GM18519 (cell line): Measurements from ENCODE around the gene TACSTD2.
A peak's percentile ranks its signal among the peaks of the same experiment; 100 is the strongest.
"Not testable (repeated sequence)": the region's sequence is repeated elsewhere in the genome, so short reads cannot be mapped to it uniquely, and the experiment has no call there.

Source experiments
- ATAC-seq: cut with Tn5 transposase; IDR thresholded peaks from one replicate; pipeline ENCODE4 v1.9.1; 2021; ENCODE audit warnings: mild to moderate bottlenecking, moderate library complexity; ENCODE audit not compliant: unreplicated experiment, low FRiP score

The TACSTD2 gene

DNA sequence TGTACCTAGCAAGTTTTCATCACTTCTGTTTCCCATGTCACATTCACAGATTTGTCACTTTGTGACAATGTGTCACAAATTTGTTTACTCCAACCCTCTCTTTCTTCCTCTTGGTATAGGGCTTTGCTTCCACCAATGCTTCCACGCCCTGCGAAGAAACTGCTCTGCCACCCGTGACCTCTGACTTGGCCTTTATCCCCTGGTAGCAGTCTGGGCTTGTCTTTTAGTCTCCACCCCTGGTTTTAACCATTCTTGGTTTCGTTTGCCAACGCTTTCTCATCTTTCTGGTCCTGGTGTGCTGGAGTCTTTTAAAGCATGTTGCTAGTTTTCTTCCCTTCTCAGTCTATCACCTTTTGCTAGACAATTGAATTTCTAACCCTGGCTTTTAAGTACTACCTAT is 8.1 kb downstream of the TACSTD2 start:
- no peak for ATAC-seq

DNA sequence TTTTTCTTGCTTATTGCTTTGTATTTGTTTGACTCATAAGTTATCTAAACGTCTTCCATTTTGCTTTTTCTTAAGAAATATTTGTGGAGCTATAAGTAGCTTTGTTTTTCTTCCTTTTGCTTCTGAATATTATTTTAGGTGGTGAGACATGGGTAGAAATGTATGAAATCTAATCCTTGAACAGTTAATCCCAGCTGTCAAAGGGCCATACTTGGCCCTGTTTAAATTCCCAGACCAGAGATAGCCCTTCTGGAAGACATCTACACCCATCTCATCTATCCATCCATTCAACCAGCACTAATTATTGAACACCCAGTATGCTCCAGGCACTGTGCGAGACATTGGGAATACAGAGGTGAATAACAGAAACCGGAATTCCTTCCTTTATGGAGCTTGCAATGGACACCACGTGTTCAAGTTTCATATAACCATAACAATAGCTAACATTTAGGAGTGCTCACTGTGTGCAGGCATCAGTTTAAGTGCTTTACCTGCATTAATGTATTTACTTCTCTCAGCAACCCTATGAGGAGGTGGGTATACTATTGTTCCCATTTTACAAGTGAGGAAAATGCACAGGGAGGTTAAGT is 8.7 kb downstream of the TACSTD2 start:
- no peak for ATAC-seq

DNA sequence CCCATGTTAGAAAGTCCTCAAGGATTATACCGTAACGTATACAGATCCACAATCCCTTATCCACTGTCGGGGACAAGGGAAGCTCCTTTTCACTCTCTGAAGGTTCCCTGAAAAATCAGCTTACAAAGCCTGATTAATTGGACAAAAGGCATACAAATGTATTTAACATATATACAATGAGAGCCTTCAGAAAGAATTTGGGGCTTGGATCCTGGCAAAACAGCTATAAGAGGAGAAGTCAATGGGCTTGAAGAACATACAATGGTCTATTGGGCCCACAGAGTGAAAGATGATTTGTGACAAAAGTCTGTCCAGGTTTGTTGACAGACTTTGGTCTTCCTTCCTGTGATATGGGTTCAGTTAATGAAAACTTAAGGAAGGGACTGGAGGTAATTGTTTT is 10.7 kb downstream of the TACSTD2 start:
- ATAC-seq, result no peak

DNA sequence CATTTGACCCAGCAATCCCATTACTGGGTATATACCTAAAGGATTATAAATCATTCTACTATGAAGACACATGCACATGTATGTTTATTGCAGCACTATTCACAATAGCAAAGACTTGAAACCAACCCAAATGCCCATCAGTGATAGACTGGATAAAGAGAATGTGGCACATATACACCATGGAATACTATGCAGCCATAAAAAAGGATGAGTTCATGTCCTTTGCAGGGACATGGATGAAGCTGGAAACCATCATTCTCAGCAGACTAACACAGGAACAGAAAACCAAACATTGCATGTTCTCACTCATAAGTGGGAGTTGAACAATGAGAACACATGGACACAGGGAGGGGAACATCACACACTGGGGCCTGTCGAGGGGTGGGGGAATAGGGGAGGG is 13.3 kb downstream of the TACSTD2 start:
- not testable (repeated sequence) for ATAC-seq

DNA sequence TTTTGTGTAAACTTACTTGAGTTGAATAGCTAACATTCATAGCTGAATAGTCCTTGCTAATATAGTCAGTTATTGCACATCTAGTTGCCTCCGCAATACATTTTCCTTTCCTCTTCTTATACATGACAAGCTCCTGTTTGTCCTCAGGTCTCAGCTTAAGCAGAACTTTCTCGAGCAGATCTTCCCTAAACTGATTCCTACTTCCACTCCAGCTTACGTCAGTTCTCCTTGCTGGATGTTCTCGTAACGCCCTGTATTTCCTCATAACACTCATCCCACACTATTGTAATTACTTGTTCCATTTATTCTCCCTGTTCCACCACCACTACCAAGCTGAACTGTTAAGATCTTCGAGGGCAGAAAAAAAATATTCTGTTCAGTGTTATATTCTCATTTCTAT is 15.4 kb downstream of the TACSTD2 start:
- no peak for ATAC-seq

DNA sequence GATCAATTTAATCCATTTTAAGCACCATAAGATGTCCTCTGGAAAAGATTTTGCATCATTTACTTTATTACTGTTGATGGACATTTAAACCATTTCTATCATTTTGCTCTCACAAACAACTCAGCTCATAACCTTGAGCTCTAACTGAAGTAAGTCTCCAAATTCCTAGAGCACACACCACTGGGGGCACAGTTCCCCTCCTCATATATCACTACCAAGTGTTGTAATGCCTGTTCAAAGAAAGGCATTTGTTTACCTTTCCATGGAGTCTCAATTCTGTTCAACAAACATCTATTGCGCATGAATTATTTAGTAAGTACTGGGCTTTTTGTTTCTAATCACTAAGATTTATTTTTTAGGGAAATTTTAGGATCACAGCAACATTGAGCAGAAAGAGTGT is 21.7 kb downstream of the TACSTD2 start:
- ATAC-seq, result no peak

DNA sequence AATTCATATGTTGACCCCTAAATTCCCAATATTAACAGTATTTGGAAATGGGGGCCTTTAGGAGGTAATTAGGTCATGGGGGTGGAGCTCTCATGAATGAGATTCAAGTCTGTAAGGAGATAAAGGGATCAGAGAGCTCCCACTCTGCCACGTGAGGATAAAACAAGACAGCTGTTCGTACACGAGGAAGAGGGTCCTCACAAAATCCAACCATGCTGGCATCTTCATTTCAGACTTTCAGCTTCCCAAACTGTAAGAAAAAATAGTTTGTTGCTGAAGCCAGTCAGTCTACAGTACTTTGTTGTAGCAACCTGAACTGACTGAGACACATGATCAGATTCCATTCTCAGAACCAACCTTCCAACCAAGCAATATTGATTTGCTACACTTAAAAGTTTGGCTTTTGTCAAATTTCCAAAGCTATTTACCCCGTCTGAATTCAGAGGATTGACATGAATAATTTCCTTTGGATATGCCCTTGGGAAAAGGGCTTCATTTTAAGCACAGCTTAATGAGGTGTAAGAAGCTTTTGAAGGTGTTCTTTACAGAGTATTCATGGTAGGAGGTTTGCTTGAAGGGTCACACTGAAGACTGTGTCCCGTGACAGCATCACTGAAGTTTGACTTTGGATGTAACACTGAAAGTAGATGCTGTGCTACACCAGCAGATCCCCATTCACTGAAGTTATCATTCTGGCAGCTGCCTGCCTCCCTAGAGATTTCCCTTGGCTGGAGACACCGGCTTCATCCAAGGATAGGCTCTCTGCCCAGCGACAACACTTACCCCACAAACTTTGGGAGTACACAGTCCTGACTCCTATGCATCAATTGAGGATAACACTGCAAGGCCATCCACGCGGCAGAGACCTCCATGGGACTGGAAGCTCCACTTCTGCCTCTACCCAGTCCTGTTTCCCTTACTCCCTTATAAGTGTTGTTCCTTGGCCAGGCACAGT is 25.6 kb downstream of the TACSTD2 start:
- no peak for ATAC-seq

DNA sequence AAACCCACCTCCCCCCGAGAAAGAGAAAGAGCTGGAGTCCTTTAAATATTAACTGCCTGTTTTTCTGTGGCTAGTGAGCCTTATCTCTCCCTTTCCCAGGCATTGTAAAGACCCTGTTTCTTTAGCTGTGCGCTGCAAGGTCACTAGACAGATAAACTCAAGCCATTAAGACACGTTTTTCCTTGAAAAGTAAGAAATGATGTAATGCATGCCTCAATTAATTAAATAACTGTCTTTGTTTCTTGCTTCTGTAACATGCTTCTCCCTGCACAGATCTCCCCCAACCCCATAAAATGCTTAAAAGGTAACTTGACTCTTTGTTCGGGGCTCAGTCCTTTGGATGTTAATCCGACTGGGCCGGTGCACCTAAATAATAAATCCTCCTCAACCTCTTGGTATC is 27.8 kb downstream of the TACSTD2 start:
- ATAC-seq, result not testable (repeated sequence)

DNA sequence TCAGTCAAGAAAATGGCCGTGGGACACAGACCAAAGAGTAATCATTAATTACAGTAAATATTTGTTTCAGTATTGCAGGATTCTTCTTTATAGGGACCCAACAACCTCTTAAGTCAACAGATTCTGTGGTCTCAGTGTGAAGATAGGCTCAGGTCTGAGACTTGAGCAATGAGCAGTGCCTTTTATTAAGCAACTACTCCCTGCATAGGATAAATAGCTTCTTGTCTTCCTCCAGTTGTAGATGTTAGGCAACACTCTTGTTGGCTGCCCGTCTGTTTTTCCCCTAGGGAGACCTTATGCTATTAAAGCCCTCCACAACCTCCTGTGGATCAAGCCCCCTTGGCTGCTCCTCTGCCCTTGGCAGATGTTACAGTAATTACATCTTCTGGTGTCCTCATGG is 28.7 kb downstream of the TACSTD2 start:
- no peak for ATAC-seq

DNA sequence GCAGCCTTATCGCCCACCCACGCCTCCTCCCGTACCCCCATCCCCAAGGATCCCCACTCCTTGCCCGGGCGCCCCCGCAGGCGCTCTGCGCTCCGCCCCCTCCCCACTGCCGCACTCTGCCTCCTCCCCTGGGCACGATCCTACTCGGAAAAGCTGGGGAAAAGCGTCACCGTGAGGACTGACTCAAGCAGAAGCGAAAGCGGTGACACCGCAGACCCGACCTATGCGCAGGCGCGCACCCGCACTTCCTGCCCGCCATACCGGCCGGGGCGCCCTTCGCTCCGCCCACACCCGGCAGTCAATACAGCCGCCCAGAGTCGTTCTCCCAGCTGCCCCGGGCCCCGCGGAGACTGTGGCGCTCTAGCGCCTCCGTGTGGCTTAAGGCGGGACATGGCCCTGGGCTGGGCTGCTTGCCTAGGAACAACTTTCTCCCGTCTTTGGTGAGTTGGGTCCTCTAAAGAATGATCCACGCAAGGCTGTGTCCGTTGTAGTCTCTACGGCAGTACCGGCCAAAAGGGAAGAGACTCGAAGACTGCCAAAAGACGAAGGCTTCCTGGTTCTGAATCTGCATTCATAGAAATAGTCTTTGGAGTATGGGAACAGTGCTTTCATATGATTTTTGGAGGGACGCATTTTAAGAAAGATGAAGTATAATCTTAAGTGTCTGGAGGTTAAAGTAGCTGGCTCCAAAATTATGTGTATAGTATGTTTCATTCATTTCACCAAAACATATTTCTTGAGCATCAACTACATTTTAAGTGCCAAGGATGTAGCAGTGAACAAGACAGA is 30.3 kb downstream of the TACSTD2 start, which contains the start of gene OMA1:
Gene OMA1, minus strand, starts transcription at position 207 of the 789 bp plus-strand sequence. CDS start 7,432 bp downstream, outside the sequence.
- ATAC-seq, result peak; percentile 96

DNA sequence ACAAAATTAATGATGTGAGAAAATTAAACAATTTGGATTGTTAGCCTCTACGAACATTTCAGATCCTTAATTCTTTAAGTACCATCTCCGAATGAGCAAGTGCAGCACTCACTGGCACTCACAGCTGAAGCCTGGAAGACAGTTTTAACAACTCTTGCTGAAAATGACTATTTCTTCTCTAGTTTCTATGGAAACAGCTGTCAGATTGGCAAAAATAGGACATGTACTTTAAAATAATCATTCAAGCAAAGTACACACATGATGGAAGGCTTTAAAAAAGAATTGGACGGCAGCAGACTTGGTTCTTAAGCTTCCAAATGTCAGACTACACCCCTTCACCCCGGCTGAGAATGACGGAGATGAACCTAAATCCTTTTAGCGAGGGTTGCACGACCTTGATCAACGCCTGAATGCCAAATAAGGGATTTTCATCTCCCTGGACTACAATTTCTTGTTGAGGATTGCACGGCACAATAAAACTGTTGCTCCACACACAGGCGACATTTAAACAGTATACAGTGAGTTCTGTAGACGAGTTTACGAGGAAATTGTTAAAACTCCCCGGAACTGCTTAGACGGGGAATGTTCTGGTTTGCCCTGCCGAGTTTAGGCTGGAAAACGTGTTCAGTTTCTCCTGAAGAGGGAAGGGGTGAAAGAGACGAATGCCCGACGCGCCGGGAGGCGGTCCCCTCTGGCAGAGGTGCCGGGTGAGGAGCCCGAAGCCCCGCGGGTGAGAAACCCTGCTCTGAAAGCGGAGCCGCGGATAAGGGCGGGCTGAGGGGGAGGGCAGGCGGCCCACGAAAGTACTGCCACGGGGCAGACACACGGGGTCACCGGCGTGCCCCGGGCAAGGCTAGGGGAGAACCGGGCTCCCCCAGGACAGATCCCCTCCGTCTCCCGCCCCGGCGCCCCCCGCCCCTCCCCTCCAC is 31.2 kb downstream of the TACSTD2 start:
- no peak for ATAC-seq

DNA sequence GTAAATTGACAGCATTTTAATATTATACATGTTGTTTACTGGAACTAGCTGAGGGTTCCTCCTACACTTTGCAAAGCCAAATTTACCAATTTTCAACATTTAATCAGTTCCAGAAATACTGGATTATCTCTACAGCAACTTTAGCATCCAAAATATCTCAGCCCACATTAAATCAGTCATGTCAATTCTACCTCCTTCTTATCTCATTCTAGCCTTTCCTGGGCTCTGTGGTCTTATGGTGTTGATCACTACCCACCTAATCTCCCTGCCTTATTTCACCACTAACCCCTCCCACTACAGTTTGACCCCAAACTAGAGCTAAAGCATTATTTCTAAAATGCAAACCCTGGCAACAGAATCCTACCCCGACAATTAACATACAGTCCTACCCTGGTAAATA is 33.8 kb downstream of the TACSTD2 start:
- no peak for ATAC-seq

DNA sequence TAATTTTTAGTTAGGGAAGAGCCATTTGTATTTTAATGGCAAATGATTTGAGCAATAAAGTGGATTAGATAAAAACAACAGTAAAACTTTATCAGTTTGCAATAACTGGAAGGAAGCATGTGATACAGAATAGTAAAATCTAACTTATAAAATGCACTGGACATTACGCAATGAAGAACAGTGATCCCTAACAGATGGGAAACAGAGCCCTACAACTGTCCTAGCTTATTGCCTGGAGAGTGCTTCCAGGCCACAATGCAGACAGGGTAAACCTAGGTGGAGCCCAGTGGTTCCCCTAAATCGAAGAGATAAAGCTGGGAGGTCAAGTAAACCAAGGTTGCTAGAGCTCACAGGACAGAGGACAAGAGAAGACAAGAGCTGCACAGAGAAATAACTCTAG is 37.5 kb downstream of the TACSTD2 start:
- no peak for ATAC-seq

DNA sequence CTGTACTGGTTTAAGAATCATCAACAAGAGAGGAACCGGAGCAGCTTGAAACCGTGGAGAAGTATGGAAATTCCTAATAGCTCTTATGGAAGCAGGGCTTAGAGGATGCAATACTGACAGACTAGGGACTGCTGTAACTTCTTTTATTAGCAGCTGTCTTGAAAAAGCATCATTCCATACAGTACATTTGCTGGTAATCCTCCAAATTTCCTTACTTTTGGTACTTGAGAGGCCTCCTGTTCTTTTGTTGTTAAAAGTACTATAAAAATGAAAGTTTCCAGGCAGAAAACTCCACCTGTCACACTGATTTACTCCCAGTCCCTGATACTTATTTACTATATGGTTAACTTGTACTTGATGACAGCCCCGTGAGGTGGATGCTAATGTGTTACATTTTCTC is 38.2 kb downstream of the TACSTD2 start:
- ATAC-seq, result no peak

DNA sequence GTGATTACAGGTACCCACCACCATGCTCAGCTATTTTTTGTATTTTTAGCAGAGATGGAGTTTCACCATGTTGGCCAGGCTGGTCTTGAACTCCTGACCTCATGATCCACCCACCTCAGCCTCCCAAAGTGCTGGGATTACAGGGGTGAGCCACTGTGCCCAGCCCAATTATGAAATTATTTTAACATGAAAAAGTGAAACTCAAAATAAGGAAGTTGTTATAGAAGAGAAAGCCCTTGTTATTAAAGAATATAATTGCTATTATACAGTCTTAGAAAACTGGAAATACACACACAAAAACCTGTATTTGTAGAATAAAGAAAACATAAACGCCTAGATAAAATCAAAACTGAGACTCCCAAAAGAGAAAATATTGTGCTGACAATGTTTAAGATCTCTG is 45.2 kb downstream of the TACSTD2 start:
- ATAC-seq, result not testable (repeated sequence)

DNA sequence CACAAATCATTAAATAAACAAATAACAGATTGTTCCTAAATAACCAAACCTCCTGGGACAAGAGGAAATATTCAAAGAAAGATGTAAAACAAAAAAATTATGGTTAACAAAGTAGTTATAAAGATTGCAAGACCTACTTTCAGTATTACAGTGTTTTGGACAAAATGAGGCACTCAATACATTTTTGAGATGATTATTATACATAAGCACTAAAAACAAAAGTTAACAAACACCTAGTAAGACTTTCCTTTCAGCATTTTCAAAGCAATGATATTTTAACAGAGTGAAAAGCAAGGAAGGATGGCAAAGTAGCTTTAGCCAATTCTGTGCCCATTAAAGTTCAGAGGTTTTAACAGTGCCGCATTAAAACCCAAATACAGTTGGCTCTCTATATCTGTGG is 47.8 kb downstream of the TACSTD2 start:
- ATAC-seq, result no peak

DNA sequence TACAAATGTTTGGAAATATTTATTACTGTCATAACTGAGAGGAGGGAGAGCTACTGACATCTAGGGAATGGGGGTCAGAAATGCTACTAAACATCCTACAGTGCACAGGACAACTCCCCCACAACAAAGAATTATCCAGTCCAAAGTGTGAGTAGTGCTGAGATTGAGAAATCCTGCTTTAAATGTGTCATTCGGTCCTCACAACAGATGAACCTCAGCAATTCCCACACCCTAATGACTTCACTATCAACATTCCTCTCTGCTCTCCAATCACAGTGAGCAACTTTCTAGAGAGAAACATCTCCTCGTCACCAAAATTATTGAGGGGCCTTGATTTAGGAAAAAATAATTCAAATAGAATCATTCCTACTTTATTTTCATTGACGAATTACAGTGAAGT is 48.5 kb downstream of the TACSTD2 start:
- ATAC-seq, result no peak
